Cerebellar cortex (tissue), 1 donor: ENCODE results near the gene MTSS2.

ENCODE experiments used
- DNase-seq: peaks from one replicate; pipeline ENCODE4 v3.0.0-alpha.2; 2015; ENCODE audit warnings: low spot score

The MTSS2 gene

DNA sequence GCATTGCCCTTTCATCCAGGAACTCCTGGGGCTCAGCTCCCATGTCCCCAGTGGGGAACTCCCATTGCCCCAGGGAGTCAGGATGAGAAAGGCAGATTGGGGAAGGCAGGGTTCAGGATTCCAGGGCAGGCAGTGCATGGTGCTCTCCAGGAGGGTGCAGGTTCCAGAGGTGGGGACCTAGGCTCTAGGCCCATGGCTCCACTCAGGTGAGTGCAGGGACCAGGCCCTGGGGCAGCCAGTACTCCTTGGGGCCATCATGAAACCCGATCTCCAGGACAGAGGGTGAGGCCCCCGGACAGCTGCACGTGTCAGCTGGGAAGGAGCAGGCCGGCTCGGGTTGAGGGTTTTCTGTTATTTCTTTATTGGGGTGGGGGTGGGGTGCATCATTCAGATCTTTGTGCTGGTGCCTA is 1.3 kb upstream of the MTSS2 start:
- DNase-seq, result no peak

DNA sequence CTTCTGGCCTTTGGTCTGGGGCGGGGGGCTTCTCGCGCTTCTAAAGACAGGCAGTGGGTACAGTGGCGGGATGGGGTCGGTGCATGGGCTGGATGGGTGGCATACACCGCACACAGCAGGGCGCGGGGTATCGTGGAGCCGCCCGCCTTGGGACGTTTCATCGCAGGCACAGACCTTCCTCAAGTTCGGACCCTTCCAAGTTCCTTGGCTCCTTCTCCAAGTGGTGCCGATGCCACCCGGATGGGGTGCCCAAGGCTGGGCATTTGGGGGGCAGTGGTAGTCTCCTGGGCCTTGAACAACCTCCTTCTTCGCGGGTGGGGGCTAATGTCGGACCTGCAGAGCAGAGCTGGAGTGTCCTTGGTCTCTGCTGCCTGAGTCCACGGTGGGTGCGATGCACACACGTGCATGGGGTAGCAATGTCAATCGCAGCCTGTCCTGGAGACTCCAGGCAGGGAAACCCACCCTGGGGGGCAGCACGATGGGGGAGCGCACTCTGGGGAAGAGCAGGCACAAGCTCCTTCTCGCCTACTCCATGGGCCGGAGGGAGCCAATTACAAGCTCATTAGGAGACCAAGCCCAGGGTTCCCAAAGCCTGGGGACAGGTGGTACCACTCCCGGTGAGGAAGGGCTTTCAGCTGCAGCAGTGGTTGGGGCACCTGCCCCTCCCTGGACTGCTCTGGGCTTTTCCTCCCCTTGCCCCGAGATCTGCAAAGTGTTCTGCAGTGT is 686 bp upstream of the MTSS2 start:
- DNase-seq, result no peak

DNA sequence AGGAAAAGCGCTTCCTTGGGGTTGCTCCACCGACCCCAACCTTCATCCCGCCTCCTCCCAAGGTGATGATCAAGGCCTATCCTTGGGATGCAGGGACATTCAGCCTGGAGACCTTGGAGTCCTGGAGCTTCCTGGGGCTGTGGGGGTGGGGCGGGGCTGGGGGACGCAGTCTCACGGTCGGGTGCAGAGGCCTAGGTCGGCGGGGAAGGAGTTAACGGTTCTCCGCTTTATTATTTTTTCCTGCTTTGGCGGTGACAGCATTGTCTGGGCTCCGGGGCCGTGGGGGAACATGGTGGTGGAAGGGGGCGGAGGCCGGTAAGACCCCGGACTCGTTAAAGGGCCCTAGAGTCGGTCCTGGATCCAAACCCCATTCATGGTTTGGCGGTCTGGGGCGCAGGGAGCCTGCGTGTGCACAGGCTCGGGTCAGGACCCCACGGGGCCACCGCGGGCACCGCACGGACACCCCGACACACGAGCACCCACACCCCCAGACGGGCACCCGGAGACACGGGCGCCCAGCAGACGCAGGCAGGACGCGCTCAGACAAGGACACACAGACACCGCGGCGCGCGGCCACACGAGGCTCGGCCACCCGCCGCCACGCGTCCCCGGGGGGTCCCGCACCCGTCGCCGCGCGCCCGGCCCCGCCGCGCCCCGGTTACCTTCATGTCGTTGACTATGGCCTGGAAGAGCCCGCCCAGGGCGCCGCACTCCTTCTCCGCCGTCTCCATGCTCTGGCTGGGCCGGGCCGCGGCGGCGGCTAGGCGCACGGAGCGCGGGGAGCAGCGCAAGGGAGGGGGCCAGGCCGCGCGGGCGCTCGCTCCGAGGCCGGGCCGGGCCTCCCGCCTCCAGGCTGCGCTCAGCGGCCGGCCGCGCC is 554 bp downstream of the MTSS2 start:
- no peak for DNase-seq

DNA sequence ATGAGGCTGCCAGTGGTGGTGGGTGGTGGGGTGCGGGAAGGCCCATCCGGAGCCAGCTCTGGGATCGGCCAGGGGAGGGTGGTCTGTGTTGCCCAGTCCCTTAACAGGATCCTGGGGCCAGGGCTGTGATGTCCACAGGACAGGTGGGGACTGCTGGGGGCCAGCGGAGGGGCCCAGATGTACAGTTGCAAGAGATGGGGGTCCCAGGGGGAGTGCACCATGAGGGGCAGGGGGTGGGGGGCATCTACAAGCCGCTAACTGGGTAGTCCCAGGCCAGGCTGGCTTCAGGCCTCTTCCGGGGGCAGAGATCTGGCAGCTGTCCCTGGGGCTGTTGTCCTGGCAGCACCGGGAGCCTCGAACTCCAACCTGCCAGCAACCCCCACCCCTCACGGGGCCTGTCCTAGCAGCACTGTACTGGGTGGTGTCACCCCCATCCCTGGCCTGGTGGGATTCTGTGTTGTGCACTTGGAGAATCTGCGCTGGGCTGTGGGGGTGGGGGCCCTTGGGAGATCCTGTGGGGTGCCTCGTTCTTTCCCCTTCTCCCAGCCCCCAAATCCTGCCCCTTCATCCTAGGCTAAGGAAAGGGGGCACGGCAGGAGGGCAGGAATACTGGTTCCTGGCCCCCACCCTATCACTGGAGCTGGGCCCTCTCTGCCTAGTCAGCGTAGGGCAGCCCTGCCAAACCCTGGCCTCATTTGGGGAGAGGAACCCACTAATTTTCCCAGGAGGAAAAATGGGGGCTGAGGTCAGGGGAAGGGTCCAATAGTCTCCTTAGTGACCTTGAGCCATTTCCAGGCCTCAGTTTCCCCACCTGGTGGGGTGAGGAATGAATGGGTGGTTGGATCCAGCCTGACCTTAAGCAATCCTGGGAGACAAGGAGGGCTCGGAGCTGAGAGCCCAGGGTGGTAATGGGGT is 1.4 kb downstream of the MTSS2 start:
- no peak for DNase-seq

DNA sequence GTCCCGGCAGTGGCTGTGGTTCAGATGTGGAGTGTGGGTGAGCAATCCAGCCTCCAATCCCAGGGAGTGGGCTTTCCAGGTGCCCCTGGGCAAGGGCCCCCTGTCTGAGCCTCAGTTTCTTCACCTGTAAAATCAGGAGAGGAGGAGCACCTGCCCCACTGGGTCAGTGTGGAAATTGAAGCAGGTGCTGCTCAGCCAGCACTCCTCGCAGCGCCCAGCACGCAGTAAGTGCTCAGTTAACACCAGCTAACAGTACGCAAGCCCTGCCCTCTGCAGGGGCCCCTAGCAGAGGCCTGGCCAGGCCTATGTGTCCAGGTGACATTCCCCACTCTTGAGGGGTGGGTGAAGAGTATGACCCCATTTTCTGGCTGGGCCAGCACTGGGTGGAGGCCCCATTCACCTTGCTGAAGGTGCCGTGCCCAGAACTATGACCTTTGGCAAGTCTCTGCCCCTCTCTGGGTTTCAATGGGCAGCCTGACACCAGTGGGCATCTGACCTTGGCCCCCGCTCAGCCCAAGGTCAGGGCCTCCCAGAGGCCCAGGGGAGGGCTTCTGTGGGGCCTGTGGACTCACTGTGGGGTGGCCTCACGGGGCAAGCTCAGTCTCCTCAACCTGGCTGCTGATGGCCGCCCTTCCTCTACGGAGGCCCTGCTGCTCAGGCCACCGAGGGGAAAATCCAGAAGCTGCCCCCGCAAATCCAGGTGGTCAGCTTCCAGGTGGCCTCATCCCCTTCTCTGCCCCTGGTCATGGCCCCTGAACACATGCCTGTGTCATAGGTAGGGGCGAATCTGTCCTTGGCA is 2.5 kb downstream of the MTSS2 start:
- no peak for DNase-seq

DNA sequence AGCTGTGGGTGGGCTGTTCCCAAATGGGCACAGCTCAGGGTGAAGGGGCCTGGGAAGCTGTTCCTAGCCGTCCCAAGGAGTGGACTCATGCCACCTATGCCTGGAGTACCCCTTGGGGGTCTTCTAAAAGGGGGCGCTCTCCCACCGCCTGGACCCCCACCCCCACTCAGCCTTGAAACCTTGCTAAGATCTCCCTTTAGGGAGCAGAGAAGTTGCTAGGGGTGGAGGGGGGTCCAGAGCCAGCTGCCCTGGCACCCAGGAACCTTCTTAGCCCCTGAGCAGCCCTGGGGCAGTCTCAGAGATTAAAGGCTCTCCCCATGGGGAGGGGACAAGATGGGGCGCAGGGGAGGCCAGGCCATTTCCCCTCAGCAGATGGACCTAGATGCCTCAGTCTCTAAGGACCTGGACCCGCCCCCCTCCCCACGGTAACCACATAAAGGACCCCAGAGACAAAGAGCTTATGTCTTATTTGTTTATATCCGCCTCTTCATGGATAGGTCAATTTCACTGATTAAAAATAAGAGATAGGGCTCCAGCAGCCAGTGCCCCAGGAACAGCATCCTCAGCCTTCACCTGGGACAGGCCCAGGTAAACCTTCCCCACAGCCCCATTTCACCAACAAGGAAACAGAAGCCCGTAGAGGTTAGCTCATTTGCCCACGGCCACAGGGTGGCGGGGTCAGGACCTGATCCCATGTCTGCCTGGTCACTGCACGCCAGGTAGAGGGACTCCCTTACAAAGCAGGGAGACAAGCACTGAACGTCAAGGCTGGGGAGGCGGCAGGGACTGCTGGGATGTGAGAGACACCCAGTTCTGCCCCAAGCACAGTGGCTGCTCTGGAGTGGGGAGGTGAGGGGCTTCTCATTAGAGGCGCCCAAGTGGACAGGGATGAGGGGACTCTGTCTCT is 3.4 kb downstream of the MTSS2 start:
- DNase-seq, result no peak

DNA sequence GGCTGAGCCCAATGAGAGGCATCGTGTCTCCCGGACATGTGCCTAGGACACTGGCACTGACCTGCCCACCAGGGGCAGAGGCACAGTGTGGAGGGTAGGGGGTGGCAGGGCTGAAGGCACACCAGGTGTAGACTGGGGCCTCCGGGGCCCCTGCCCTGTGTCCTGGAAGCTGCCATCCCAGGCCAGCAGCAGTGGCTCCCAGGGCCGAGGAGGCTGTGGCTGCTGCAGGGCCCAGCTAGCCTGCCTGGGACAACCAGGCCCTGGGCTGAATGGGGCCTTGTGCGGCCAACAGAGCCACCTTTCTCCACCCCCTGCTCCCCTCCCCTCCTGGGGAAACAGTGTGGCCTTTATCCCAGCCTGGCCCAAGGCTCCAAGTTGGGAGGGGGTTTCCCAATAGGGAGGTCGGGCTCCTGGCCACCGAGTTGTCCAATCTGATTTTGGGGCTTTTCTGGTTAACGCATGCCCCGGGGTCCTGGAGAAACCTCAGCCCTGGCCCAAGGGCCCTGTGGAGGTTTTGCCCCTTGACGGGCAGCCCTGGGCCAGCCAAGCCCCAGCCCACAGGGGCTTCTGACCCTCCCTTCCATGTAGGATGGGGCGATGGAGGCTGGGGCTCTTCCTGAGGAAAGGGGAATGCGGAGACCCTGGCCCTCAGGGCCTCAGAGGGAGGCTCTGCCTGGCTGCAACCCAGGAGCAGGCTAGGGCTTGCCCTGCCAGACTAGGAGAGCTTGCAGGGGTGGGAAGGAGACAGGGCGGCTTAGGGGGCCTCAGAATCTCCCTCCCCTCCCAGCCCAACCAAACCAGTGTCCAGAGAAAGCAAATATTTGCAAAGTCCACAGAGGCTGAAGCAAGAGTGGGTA is 4.2 kb downstream of the MTSS2 start:
- no peak for DNase-seq

DNA sequence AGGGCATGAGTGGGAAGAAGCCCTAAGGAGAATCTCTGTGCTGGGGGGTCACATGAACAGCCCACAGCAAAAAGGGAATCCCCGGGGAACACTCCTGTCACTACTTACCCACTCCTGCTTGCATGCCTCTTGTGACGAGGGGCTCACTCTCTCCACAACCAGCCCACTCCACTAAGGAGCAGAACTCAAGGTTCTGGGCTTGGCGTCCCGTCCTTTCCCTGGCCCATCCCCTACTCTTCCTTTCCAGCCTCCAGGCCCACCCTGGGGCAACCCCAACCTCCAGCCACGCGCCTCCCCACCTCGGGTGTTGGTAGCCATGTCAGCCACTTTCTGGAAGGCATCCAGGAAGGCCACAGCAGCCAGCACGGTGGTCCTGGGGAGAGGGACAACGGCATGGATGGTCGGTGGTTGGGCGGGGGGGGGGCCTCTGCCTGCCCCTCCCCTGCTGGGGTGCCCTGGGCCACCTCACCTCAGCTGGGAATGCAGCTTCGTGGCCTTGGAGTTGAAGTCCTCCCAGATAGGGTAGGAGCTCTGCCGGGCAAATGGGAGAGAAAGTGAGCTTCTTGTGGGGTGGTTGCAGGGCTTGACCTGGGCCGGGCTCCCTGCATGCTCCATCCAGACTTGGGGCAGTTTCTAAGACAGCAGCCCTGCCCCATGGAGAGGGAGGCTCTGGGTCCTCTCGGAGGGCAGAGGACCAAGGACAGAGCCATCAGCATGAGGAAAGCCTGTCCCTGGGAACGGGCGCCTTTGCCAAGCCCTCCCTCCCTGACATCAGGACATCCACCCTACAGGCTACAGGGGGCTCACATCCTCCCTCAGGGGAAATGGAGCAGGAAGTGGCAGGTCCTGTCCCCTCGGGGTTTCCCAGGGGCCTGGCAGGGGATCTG is 5.1 kb downstream of the MTSS2 start:
- DNase-seq, result no peak

DNA sequence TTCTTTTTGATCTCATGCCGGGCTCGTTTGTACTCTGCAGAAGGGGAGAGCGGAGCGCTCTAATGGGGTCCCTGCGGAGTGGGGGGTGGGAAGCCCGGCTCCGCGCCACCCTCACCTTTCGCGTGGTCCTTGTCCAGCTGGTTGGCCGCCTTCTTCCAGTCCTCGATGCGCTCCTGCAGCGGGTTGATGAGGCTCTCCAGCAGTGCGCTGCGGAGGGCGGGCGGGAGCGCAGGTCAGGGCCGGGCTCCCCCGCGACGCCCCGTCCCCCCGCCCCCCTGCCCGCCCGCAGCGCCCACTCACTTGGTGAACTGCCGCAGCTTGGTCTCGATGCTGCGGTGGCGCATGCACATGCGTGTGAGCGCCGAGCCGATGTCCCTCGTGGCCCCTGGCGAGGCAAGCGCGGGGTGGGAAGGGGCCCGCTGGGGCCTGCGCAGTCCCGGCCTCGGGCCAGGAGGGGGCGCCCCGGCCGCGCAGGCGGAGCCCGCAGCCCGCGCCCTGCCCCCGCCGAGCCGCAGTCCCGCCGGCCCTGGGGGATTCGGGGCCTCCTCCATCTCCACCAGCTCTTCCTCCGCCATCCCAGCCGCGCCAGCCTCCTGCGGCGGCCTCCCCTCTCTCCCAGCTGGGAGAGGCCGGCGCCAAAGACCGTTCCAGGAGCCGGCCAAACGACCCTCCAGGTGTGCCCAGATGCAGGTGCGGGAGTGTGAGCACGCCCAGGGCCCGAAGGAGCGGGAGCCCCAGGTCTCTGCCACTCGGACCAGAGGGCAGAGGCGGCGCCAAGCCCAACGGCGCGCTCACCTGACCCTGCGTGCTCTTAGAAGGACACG is 6.0 kb downstream of the MTSS2 start:
- DNase-seq, result no peak

DNA sequence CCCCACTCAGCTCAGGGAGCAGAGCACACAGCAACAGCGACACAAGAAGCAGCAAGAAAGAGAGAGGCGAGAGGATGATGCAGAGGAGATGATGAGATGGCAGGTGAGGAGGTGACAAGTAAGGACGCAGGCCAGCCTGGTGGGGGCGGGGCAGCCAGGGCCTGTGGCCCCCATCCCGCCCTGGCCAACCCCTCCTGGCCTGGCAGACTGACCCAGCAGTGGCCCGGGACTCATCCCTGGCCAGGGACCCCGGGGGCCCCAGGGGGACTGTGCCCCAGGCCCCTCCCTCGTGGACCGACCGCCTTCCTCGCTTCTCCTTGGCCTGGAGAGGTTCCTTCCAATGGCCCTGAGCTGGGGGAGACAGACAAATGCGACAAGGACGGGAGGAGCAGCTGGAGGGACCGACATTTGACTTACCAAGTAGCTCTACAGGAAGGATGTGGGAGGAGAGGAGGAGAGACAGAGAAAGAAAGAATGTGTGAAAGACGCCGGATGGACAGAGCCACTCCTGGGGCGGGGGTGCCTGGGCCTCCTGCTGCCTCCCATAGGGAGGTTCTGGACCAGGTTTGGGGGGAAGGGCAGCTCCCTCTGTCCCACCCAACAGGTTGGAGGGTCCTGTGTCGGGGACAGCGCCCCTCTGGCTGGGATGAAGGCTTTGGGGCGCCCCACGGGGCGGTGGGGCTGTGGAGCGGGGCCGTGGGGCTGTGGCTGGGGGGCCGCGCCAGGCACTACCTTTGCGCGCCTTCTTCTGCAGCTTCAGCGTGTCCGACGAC is 6.8 kb downstream of the MTSS2 start:
- no peak for DNase-seq

DNA sequence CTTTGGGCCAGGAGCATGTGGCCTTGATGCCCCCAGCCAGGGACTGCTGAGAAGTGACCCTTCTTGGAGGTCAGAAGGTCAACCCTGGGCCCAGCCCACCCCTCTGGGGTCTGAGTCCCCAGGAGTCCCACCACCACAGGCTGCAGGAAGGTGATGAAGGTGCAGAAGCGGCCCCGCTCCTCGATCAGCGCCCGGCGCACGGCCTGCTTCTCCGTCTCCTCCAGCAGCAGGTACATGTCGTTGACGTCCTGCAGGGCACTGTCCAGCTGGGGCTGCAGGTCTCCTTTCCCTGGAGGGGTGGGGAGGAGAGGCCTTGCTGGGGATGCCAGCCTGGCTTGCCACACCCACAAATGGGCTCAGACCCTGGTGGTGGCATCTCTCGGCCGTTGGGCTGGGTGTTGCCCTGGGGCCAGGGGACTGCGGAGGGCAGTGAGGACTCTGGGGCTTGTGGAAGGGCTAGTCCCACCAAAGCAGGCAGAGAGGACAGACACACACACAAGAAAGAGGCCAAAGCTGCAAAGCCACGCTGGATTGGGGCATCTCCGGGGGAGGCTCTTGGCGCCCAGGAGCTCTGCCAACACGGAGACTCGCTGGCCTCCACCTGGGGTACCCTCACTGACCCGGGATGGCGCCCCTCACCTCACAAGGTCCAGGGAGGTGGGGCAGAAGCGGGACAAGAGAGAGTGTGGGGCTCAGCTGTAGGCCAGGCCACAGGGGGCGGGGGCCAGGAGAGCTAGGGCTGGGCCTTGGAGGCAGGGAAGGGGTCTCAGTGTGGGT is 7.5 kb downstream of the MTSS2 start:
- no peak for DNase-seq

DNA sequence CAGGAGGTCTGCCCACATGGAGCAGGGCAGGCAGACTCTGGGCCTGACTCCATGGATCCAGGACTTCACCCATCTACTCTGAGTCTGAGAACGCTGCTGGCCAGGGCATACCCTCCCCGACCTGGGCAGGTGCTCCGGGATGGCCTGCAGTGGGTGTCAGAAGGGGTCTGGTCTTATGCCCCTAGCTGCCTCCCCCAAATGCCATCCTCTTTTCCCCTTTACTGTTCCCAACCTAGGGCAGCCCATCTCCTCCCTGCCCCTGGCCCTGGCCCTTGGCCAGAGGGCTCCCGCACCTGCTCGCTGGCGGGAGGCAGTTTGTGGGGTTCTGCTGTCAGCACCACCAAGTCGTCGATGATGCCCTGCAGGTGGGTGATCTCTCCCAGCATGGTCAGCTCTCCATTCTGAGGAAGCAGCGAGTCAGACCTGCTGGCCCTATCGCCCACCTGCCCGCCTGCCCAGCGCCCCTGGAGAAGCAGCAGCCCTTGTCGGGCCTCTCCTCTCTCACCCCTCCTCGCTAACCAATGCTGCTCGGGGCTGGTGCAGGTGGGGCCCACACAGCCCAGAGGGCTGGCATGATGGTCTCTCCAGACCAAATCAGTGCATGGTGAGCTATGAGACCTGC is 8.2 kb downstream of the MTSS2 start:
- no peak for DNase-seq

DNA sequence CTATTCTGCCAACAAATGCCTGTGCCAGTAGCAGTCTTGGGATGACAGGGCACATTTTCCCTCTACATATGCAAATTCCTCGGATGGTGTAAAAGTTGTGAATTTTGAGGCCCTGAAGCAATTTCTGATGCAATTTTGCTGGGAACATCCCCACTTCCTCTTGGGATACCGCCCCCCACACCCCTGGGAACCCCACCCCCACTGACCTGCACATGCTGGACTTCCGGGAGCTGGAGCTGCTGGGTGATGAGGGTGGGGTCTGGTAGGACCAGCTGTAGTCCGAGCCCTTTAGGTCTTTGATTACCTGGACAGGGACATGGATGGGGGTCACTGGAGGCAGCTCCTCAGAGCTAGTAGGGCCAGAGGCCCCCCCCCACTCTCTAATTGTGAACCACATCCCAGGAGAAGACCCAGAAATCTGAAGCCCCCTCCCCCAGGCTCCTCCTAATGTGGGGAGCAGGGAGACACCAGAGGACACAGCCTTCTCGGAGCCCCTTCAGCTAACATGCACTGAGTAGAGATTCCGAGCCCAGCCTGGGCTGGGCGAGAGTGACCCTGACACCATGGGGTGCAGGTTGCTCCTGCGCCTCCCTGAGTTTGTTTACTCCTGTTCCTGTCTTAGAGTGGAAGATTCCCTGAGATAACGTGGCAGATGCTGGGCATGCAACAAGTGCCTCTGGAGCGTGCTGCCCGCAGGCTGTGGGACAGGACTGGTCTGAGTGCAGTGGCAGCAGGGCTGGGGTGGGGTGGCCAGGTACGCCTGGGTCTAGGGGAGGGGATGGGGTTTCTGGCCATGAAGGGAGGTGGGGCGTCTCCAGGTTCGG is 9.0 kb downstream of the MTSS2 start:
- DNase-seq, result no peak

DNA sequence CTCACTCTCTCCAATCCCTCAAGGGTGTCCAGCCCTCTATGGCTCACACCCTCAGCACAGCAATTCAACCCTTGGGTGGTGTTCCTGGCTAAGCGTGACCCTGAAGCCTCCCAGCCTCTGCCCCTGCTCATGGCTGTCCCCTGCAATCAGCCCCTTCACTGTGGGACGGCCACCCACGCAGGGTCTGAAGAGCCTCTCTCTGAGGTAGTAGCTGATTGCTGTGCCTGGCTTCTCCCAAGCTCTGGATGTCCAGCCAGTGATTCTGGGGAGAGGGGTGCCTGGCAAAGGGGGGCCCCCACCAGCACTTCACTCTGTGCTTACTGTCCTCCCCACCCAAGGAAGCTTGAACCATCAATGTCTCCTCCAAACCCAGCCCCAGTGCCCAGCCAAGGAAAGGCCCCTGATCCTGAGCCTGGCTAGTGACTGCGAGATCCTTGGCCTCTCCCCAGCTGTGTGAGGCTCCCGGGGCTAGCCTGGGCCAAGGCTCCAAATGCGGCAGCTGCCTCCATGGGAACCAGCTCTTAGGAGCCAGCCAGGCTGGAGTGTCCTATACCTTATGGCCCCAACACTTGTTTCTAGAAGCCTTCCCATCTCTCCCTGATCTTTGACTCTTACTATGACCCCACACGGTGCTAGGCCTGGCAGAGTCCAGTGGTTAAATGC is 9.9 kb downstream of the MTSS2 start:
- no peak for DNase-seq
